H9 (cell line): ENCODE data around the gene MS4A7. TPM values are rescaled to one million over a fixed set of nuclear protein-coding genes. Genes with fewer than 3 reads are reported as not detected.

ENCODE experiments used
- DNase-seq: peaks from one replicate; pipeline ENCODE4 v3.0.0-alpha.2; 2017
- H2AFZ ChIP-seq: one replicate; pipeline ENCODE4 v1.6.1; 2013; ENCODE audit warnings: mild to moderate bottlenecking, low read length, control low read depth, moderate library complexity
- H2AK5ac ChIP-seq: 2 replicates; pipeline ENCODE4 v1.6.1; 2013; ENCODE audit warnings: low read length, control low read depth, mixed read lengths; ENCODE audit not compliant: insufficient read length
- H2BK120ac ChIP-seq: one replicate; pipeline ENCODE4 v1.6.1; 2013; ENCODE audit warnings: low read depth, mild to moderate bottlenecking, low read length, control low read depth, inconsistent platforms; ENCODE audit not compliant: poor library complexity, severe bottlenecking
- H2BK12ac ChIP-seq: 2 replicates; pipeline ENCODE4 v1.6.1; 2013; ENCODE audit warnings: low read length, control low read depth, mixed read lengths, low read depth; ENCODE audit not compliant: insufficient read length
- H2BK15ac ChIP-seq: 2 replicates; pipeline ENCODE4 v1.6.1; 2013; ENCODE audit warnings: low read depth, low read length, control low read depth
- H2BK20ac ChIP-seq: one replicate; pipeline ENCODE4 v1.6.1; 2013; ENCODE audit warnings: low read depth, mild to moderate bottlenecking, low read length, control low read depth, inconsistent platforms; ENCODE audit not compliant: poor library complexity, severe bottlenecking
- H2BK5ac ChIP-seq: 2 replicates; pipeline ENCODE4 v1.6.1; 2013; ENCODE audit warnings: low read length, control low read depth, mixed read lengths; ENCODE audit not compliant: insufficient read length
- H3K14ac ChIP-seq: 2 replicates; pipeline ENCODE4 v1.6.1; 2013; ENCODE audit warnings: low read length, control low read depth; ENCODE audit not compliant: insufficient read depth
- H3K18ac ChIP-seq: 2 replicates; pipeline ENCODE4 v1.6.1; 2013; ENCODE audit warnings: low read depth, mild to moderate bottlenecking, mixed read lengths, low read length, control low read depth; ENCODE audit not compliant: insufficient read length
- H3K23ac ChIP-seq: 2 replicates; pipeline ENCODE4 v1.6.1; 2013; ENCODE audit warnings: low read length, control low read depth, mixed read lengths, low read depth; ENCODE audit not compliant: insufficient read length
- H3K23me2 ChIP-seq: 2 replicates; pipeline ENCODE4 v1.6.1; 2013; ENCODE audit warnings: low read depth, mild to moderate bottlenecking, mixed read lengths, low read length, control low read depth; ENCODE audit not compliant: insufficient read length, poor library complexity, severe bottlenecking
- H3K27ac ChIP-seq: 2 replicates; pipeline ENCODE4 v1.5.1; 2013; ENCODE audit warnings: low read length, control low read depth, mixed read lengths, low read depth; ENCODE audit not compliant: insufficient read length
- H3K27me3 ChIP-seq: 2 replicates; pipeline ENCODE4 v1.6.1; 2013; ENCODE audit warnings: low read length, control low read depth, inconsistent platforms; ENCODE audit not compliant: insufficient read depth
- H3K4ac ChIP-seq: 2 replicates; pipeline ENCODE4 v1.6.1; 2013; ENCODE audit warnings: low read depth, mild to moderate bottlenecking, control low read depth, inconsistent platforms, low read length, moderate library complexity
- H3K4me1 ChIP-seq: 2 replicates; pipeline ENCODE4 v1.6.1; 2013; ENCODE audit warnings: low read length, control low read depth, inconsistent platforms; ENCODE audit not compliant: insufficient read depth
- H3K4me2 ChIP-seq: 2 replicates; pipeline ENCODE4 v1.6.1; 2013; ENCODE audit warnings: low read length, control low read depth, mixed read lengths; ENCODE audit not compliant: insufficient read length, insufficient read depth
- H3K56ac ChIP-seq: 2 replicates; pipeline ENCODE4 v1.6.1; 2013; ENCODE audit warnings: low read depth, mild to moderate bottlenecking, mixed read lengths, low read length, control low read depth; ENCODE audit not compliant: insufficient read length
- H3K79me1 ChIP-seq: 2 replicates; pipeline ENCODE4 v1.6.1; 2013; ENCODE audit warnings: low read depth, mild to moderate bottlenecking, moderate library complexity, low read length, control low read depth, inconsistent platforms; ENCODE audit not compliant: insufficient read depth, poor library complexity, severe bottlenecking
- H3K79me2 ChIP-seq: 2 replicates; pipeline ENCODE4 v1.6.1; 2013; ENCODE audit warnings: low read length, control low read depth, inconsistent platforms; ENCODE audit not compliant: insufficient read depth
- H3K9ac ChIP-seq: 2 replicates; pipeline ENCODE4 v1.6.1; 2013; ENCODE audit warnings: low read length, control low read depth, mixed read lengths; ENCODE audit not compliant: insufficient read length; ENCODE audit errors: extremely low read depth
- H3K9me3 ChIP-seq: one replicate; pipeline ENCODE4 v1.6.1; 2013; ENCODE audit warnings: low read depth, low read length, inconsistent platforms; ENCODE audit not compliant: control insufficient read depth
- H3T11ph ChIP-seq: one replicate; pipeline ENCODE4 v1.6.1; 2013; ENCODE audit warnings: mild to moderate bottlenecking, low read length, control low read depth, inconsistent platforms
- H4K20me1 ChIP-seq: one replicate; pipeline ENCODE4 v1.6.1; 2013; ENCODE audit not compliant: control insufficient read depth, insufficient read length, insufficient read depth
- H4K5ac ChIP-seq: 2 replicates; pipeline ENCODE4 v1.6.1; 2013; ENCODE audit warnings: low read depth, mild to moderate bottlenecking, mixed read lengths, low read length, control low read depth; ENCODE audit not compliant: insufficient read length
- H4K8ac ChIP-seq: replicated peaks from 2 replicates; pipeline ENCODE4 v1.6.1; 2013; ENCODE audit warnings: low read length, control low read depth, mixed read lengths, low read depth; ENCODE audit not compliant: insufficient read length
- H4K91ac ChIP-seq: 2 replicates; pipeline ENCODE4 v1.6.1; 2013; ENCODE audit warnings: low read depth, mild to moderate bottlenecking, moderate library complexity, mixed read lengths, low read length, control low read depth; ENCODE audit not compliant: insufficient read length
- H3K27ac Mint-ChIP-seq, 3 experiments: 2 replicates in 2 of 3; 3 replicates in 1 of 3; pipeline ENCODE4 v1.8.0; 2020 to 2021; ENCODE audit warnings: mixed read lengths in 3 of 3, mild to moderate bottlenecking in 1 of 3, moderate library complexity in 1 of 3
- H3K27me3 Mint-ChIP-seq: 2 replicates; pipeline ENCODE4 v1.8.0; 2021; ENCODE audit warnings: low read depth, mild to moderate bottlenecking, moderate library complexity, mixed read lengths
- H3K36me3 Mint-ChIP-seq, 3 experiments: 2 replicates in 2 of 3; 3 replicates in 1 of 3; pipeline ENCODE4 v1.8.0; 2020 to 2021; ENCODE audit warnings: low read depth in 3 of 3, mixed read lengths in 3 of 3; ENCODE audit not compliant: insufficient read depth in 1 of 3
- H3K4me1 Mint-ChIP-seq, 2 experiments: 2 replicates each; pipeline ENCODE4 v1.8.0; 2020; ENCODE audit warnings: mixed read lengths in 2 of 2
- H3K4me3 Mint-ChIP-seq, 2 experiments: 2 replicates in 1 of 2; 3 replicates in 1 of 2; pipeline ENCODE4 v1.8.0; 2020 to 2021; ENCODE audit warnings: mild to moderate bottlenecking in 2 of 2, mixed read lengths in 2 of 2, moderate library complexity in 1 of 2
- H3K9me3 Mint-ChIP-seq, 2 experiments: 2 replicates in 1 of 2; 3 replicates in 1 of 2; pipeline ENCODE4 v1.8.0; 2020; ENCODE audit warnings: mild to moderate bottlenecking in 2 of 2, mixed read lengths in 2 of 2, moderate library complexity in 1 of 2
- WGBS: extraction: QIAGEN DNeasy Blood & Tissue Kit; methylation state at CpG from one replicate; pipeline ENCODE4 v1.1.7; 2013; ENCODE audit warnings: missing lambda C conversion rate, low lambda C conversion rate, mixed read lengths; ENCODE audit not compliant: insufficient read length; ENCODE audit errors: extremely low coverage; 5-methylcytosine and 5-hydroxymethylcytosine counted together
- total RNA-seq: library from RNA; stranded (reverse); gene quantifications from 2 replicates; pipeline ENCODE4 v1.2.1, GENCODE V29; 2021
- TF ChIP-seq, protein P1 (sequence below): fragments of 200-600 bp; sonication (generic); conservative IDR thresholded peaks from 3 replicates; pipeline ENCODE4 v1.8.0; 2021; ENCODE audit warnings: antibody characterized with exemption, mild to moderate bottlenecking

MS4A7 gene
- total RNA-seq, 1 experiment from 2014 or later, result not detected

DNA sequence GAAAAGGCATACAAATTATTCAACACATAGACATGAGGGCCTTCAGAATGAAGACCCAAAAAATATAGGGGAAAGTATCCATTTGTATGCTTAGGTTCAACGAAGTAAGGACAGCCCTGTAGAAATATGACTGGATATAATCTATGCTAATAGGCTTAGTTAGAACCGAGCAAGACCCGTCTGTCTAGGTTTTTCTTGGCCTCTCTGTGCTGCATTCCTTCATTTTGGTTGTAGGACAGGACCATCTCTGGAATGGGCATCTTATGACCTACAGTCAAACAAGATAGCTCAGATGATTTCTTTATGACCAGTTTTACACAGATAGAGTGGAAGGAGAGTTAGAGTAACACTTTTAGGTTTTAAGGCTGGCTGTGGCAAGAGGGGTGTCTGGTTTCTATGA is 5.6 kb upstream of the MS4A7 start:
- Histone ChIP-seq H3K27ac (no peak overlapping the region), H3K4me1 (no peaks in the 10 kb centered on the region), H3K4me2 (no peak overlapping the region), H4K91ac (no peak overlapping the region), H3K9me3 (no peaks in the 10 kb centered on the region), H3K4ac (no peak overlapping the region), H2BK20ac (no peak overlapping the region), H2AK5ac (no peak overlapping the region), H4K8ac (no peak overlapping the region), H3K23me2 (no peaks in the 10 kb centered on the region), H4K20me1 (no peaks in the 10 kb centered on the region), H3K79me2 (no peaks in the 10 kb centered on the region), H3K14ac (no peak overlapping the region), H3T11ph (no peak overlapping the region), H3K18ac (no peak overlapping the region), H3K56ac (no peak overlapping the region), H3K79me1 (no peaks in the 10 kb centered on the region), H3K23ac (no peak overlapping the region), H3K27me3 (no peaks in the 10 kb centered on the region), H2BK5ac (no peak overlapping the region), H2BK15ac (no peak overlapping the region), H4K5ac (no peak overlapping the region), H2AFZ (no peak overlapping the region), H3K9ac (no peak overlapping the region), H2BK12ac (no peak overlapping the region), H2BK120ac (no peak overlapping the region)
- TF ChIP-seq, protein P1, sequence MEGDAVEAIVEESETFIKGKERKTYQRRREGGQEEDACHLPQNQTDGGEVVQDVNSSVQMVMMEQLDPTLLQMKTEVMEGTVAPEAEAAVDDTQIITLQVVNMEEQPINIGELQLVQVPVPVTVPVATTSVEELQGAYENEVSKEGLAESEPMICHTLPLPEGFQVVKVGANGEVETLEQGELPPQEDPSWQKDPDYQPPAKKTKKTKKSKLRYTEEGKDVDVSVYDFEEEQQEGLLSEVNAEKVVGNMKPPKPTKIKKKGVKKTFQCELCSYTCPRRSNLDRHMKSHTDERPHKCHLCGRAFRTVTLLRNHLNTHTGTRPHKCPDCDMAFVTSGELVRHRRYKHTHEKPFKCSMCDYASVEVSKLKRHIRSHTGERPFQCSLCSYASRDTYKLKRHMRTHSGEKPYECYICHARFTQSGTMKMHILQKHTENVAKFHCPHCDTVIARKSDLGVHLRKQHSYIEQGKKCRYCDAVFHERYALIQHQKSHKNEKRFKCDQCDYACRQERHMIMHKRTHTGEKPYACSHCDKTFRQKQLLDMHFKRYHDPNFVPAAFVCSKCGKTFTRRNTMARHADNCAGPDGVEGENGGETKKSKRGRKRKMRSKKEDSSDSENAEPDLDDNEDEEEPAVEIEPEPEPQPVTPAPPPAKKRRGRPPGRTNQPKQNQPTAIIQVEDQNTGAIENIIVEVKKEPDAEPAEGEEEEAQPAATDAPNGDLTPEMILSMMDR, result no peak
- WGBS, result no CpG with 5 or more reads among the region's 3 CpGs
- Mint-ChIP-seq H3K36me3 (peaks cover 2 to 14% (median 4%) of the 10 kb centered on the region in 3 experiments; a peak in 3 of 7 replicates), H3K27me3 (no peaks in the 10 kb centered on the region; the same call in 1 of the 2 replicates), H3K4me1 (peaks cover 12 to 25% of the 10 kb centered on the region in 2 experiments), H3K9me3 (peaks cover 4 to 7% of the 10 kb centered on the region in 2 experiments; a peak in 4 of 5 replicates), H3K4me3 (no peak overlapping the region), H3K27ac (no peak overlapping the region)
- DNase-seq, result no peak
